C4-2B (cell line): ENCODE measurements around the gene SLX1A.

Experiments
- H3K27ac ChIP-seq: fragments of 450-650 bp; 2 replicates; pipeline ENCODE4 v1.5.1; 2017
- CTCF ChIP-seq: fragments of 450-650 bp; conservative IDR thresholded peaks from 2 replicates; pipeline ENCODE4 v1.5.1; 2017; ENCODE audit warnings: mild to moderate bottlenecking
- ZFX ChIP-seq: fragments of 450-650 bp; IDR thresholded peaks from 2 replicates; pipeline ENCODE4 v1.6.1; 2017

SLX1A gene

GRCh38 chr16:30179195-30179594, 14.5 kb upstream of the SLX1A start:
- TF ChIP-seq CTCF (no peak), ZFX (no peak)

GRCh38 chr16:30179931-30180330, 13.7 kb upstream of the SLX1A start:
- no peak overlapping the region for H3K27ac ChIP-seq
- TF ChIP-seq CTCF, result no peak
- TF ChIP-seq ZFX, result no peak

More at GRCh38 chr16:30179195-30179594, 14.5 kb upstream of the SLX1A start:
- no peak overlapping the region for H3K27ac ChIP-seq

GRCh38 chr16:30180741-30181140, 12.9 kb upstream of the SLX1A start:
- H3K27ac ChIP-seq, result no peak overlapping the region
- TF ChIP-seq ZFX (no peak), CTCF (no peak)

GRCh38 chr16:30183233-30184095, 10.2 kb upstream of the SLX1A start, which contains the start of gene CORO1A:
Gene CORO1A, plus strand, starts transcription at chr16:30183602. Its CDS starts 1,608 bp downstream, at chr16:30185210.
- peak within 1 kb of the TSS; percentile 49 for H3K27ac ChIP-seq
- peak; percentile 53; the same call in 1 of the 2 replicates for TF ChIP-seq ZFX
- no peak for TF ChIP-seq CTCF

- H3K27ac ChIP-seq, result no peak overlapping the region
These were observed 9.4 kb upstream of the SLX1A start for GRCh38 chr16:30184096-30184890.

GRCh38 chr16:30184891-30185682, 8.6 kb upstream of the SLX1A start:
- no peak overlapping the region for H3K27ac ChIP-seq
- TF ChIP-seq ZFX, result no peak
- TF ChIP-seq CTCF, result no peak

More at GRCh38 chr16:30184096-30184890, 9.4 kb upstream of the SLX1A start:
- TF ChIP-seq ZFX, result no peak
- TF ChIP-seq CTCF, result no peak
